ENCODE data around the gene NPR1.

NPR1 gene

GRCh38 chr1:153696741-153697140 lies 18.3 kb downstream of the NPR1 start:
- no peaks in the 10 kb centered on the region for H3K9me3 ChIP-seq (ENCODE audit: insufficient read depth, low read depth, low read length)
- no peak for TF ChIP-seq CTCF (conservative IDR thresholded peaks at IDR 0.05; ENCODE audit: low read length)
- no peak for TF ChIP-seq EZH2phosphoT487 (IDR thresholded peaks at IDR 0.05; ENCODE audit: borderline replicate concordance)

GRCh38 chr1:153697191-153698019 lies 18.9 kb downstream of the NPR1 start:
- H3K36me3 ChIP-seq (ENCODE audit: insufficient read depth, low read length), result no peaks in the 10 kb centered on the region
- H3K4me2 ChIP-seq (ENCODE audit: low read depth, low read length, poor library complexity, severe bottlenecking), result no peak overlapping the region
- H3F3A ChIP-seq (ENCODE audit: low read depth), result no peaks in the 10 kb centered on the region
- TF ChIP-seq CTCF (conservative IDR thresholded peaks at IDR 0.05; ENCODE audit: low read length) (no peak), EZH2phosphoT487 (IDR thresholded peaks at IDR 0.05; ENCODE audit: borderline replicate concordance) (no peak)
- H3K9me2 ChIP-seq (replicated peaks; ENCODE audit: low read depth, low read length), result no peaks in the 10 kb centered on the region
- no peak overlapping the region for H3K4me3 ChIP-seq (ENCODE audit: low read length, poor library complexity, severe bottlenecking)
- no peak overlapping the region; the same call in 1 of the 2 replicates for H2AFZ ChIP-seq (ENCODE audit: low read length)
- no peaks in the 10 kb centered on the region for H3K4me1 ChIP-seq (ENCODE audit: insufficient read depth, low read length, poor library complexity, severe bottlenecking)
- no peaks in the 10 kb centered on the region for H3K79me2 ChIP-seq (ENCODE audit: insufficient read depth, low read length)
- H4K20me1 ChIP-seq (ENCODE audit: insufficient read depth, low read length, poor library complexity, severe bottlenecking), result no peaks in the 10 kb centered on the region
- H3K9me3 ChIP-seq (ENCODE audit: insufficient read depth, low read depth, low read length), result no peaks in the 10 kb centered on the region
- H3K27me3 ChIP-seq (ENCODE audit: insufficient read depth, low read length, poor library complexity, severe bottlenecking), result no peaks in the 10 kb centered on the region
- no peak overlapping the region for H3K9ac ChIP-seq (ENCODE audit: low read depth, low read length, poor library complexity, severe bottlenecking)

More at GRCh38 chr1:153696741-153697140, 18.3 kb downstream of the NPR1 start:
- Histone ChIP-seq H3K9me2 (replicated peaks; ENCODE audit: low read depth, low read length) (no peaks in the 10 kb centered on the region), H3K36me3 (ENCODE audit: insufficient read depth, low read length) (no peaks in the 10 kb centered on the region), H3K4me1 (ENCODE audit: insufficient read depth, low read length, poor library complexity, severe bottlenecking) (no peaks in the 10 kb centered on the region), H2AFZ (ENCODE audit: low read length) (no peak overlapping the region), H3K27me3 (ENCODE audit: insufficient read depth, low read length, poor library complexity, severe bottlenecking) (no peaks in the 10 kb centered on the region), H3F3A (ENCODE audit: low read depth) (no peaks in the 10 kb centered on the region), H3K4me3 (ENCODE audit: low read length, poor library complexity, severe bottlenecking) (no peak overlapping the region), H4K20me1 (ENCODE audit: insufficient read depth, low read length, poor library complexity, severe bottlenecking) (no peaks in the 10 kb centered on the region), H3K79me2 (ENCODE audit: insufficient read depth, low read length) (no peaks in the 10 kb centered on the region), H3K4me2 (ENCODE audit: low read depth, low read length, poor library complexity, severe bottlenecking) (no peak overlapping the region), H3K9ac (ENCODE audit: low read depth, low read length, poor library complexity, severe bottlenecking) (no peak overlapping the region)

- Histone ChIP-seq H3K9ac (ENCODE audit: low read depth, low read length, poor library complexity, severe bottlenecking) (no peak overlapping the region), H3K4me3 (ENCODE audit: low read length, poor library complexity, severe bottlenecking) (no peak overlapping the region), H2AFZ (ENCODE audit: low read length) (no peak overlapping the region; the same call in 1 of the 2 replicates), H3K4me1 (ENCODE audit: insufficient read depth, low read length, poor library complexity, severe bottlenecking) (no peaks in the 10 kb centered on the region), H3K36me3 (ENCODE audit: insufficient read depth, low read length) (no peaks in the 10 kb centered on the region), H3K27me3 (ENCODE audit: insufficient read depth, low read length, poor library complexity, severe bottlenecking) (no peaks in the 10 kb centered on the region), H4K20me1 (ENCODE audit: insufficient read depth, low read length, poor library complexity, severe bottlenecking) (no peaks in the 10 kb centered on the region), H3K9me2 (replicated peaks; ENCODE audit: low read depth, low read length) (no peaks in the 10 kb centered on the region), H3K4me2 (ENCODE audit: low read depth, low read length, poor library complexity, severe bottlenecking) (no peak overlapping the region), H3F3A (ENCODE audit: low read depth) (no peaks in the 10 kb centered on the region), H3K79me2 (ENCODE audit: insufficient read depth, low read length) (no peaks in the 10 kb centered on the region), H3K9me3 (ENCODE audit: insufficient read depth, low read depth, low read length) (no peaks in the 10 kb centered on the region)
- TF ChIP-seq EZH2phosphoT487 (IDR thresholded peaks at IDR 0.05; ENCODE audit: borderline replicate concordance) (no peak), CTCF (conservative IDR thresholded peaks at IDR 0.05; ENCODE audit: low read length) (no peak)
These were observed 19.8 kb downstream of the NPR1 start for GRCh38 chr1:153698020-153698922.

Data from Loucy (cell line).